GM18502 (cell line): Measurements from ENCODE around the gene GIMAP4.
A peak's percentile ranks its signal among the peaks of the same experiment; 100 is the strongest.
"Not testable (repeated sequence)": the region's sequence is repeated elsewhere in the genome, so short reads cannot be mapped to it uniquely, and the experiment has no call there.

ENCODE experiments used
- ATAC-seq: cut with Tn5 transposase; IDR thresholded peaks from one replicate; pipeline ENCODE4 v1.9.1; 2021; ENCODE audit warnings: mild to moderate bottlenecking; ENCODE audit not compliant: unreplicated experiment, poor library complexity

The GIMAP4 gene

DNA sequence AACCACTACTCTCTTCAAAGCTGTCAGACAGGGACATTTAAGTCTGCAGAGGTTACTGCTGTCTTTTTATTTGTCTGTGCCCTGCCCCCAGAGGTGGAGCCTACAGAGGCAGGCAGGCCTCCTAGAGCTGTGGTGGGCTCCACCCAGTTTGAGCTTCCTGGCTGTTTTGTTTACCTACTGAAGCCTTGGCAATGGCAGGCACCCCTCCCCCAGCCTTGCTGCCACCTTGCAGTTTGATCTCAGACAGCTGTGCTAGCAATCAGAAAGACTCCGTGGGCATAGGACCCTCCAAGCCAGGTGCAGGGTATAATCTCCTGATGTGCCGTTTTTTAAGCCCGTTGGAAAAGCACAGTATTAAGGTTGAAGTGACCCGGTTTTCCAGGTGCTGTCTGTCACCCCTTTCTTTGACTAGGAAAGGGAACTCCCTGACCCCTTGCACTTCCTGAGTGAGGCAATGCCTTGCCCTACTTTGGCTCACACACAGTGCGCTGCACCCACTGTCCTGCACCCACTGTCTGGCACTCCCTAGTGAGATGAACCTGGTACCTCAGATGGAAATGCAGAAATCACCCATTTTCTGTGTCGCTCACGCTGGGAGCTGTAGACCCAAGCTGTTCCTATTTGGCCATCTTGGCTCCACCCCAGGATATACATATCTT lies 12.9 kb downstream of the GIMAP4 start:
- not testable (repeated sequence) for ATAC-seq

DNA sequence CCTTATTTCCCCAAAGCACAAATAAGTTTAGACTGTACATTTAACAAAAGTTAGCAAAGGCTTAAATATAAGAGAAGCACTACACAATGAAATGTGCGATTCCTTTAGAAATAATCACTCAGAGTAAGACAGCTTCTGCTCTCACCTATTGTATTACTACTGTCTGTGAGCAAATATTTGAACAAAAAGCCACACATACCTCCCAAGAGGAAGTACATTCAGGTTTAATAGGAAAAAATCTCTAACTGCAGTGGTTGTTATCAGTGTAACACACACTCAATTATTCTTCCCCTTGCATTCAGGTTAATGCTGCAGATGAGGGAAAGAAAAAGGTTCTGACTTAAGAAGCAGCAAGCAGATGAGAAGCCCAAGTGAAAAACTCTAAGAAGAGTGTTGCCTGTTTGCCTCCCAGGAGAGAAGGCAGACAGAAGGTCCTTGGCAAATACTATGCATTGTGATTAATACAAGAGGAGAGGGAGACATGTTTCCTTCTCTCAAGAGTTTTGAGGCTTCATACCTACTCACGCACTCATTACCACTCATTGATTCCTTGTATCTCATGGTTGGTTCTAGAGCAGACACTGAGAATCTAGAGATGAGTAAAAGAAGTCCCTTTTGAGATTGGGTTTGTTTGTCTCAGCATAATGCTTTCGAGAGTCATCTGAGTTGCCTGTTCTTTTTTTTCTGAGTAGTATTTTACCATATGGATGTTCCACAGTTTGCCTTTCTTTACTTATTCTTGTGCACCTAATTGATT lies 13.6 kb downstream of the GIMAP4 start:
- no peak for ATAC-seq

DNA sequence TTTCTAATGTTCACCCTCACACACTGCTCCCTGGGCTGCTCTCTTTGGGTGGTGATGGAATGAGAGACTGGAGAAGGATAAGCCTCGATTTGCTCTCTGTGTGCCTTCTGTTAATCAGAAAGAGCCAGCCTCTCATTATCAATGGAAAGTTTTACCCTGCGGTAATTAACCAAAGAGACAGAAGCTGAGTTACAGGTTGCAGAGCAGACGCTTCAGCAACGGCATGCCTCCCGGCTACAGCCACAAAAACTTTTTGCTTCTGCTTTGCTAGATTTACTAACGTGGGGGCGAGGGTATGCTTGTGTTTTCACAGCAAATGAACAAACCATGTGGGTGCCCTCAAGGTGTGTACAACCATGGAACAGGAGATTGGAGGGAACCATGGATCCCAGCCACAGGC lies 18.0 kb downstream of the GIMAP4 start:
- ATAC-seq, result no peak

DNA sequence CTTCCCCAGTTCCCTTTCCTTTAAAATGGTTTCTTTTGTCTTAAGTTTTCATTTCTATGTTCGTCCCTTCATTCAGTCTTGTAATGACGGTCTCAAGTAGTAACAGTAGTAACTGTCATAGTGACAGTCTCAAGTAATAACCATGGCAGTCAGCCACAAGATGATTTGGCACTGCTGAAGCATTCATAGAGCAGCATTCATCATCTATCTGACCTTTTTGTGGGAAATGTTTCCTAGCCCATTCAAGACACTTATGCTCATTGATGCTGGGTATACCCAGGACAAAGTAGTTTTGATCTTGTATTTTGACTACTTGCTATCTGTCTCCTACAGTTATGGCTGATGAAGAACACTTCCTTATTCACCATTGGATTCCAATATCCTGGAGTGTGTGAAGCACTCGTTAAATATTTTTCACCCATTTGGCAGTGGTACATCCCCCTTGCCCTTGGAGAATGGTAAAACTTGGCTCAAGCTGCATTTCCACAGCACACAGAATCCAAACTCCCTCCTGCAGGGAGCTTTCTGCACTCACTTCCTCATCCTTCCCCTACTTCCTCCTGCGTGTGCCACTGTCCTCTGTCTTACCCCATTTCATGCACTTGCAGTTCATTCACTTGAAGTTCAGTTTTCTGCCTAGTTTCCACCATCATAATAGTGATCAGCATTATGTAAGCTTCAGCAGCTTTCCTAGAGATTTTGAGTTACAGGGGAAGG lies 19.0 kb downstream of the GIMAP4 start:
- no peak for ATAC-seq

DNA sequence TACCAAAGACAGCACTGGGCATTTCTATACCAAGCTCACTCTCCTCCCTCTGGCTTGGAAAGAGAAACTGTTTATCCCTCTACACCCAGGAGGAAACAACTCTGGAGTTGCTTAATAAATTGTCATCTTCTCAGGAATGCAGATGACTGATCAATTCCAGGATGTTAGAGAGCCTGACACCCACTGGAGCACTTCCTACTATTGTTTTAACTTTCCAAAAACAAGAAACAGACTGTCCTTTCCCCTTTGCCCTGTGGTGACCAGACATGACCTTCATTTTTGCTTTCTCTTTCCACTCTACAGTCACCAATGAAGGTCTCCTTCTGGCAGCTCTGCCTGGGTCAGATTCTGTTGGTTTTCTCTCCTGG lies 19.6 kb downstream of the GIMAP4 start:
- ATAC-seq, result no peak

DNA sequence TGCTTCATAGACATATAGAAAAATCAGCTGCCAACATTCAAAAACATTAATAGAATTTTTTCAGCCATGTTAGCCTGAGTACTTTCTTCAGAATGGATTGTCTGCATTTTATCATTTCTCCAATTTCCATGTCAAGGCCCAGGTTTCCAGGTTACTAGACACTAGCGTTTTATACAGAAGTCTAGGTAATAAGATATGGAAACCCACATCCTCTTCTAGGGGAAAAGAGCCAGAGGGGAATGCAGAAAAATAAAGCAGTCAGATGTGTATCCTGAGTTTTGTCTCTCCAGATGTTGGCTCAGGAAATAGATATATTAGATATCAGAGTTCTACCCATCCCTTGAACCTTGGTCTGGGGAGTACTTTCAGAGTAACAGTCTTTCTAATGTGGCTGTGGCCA lies 20.4 kb downstream of the GIMAP4 start:
- ATAC-seq, result no peak

DNA sequence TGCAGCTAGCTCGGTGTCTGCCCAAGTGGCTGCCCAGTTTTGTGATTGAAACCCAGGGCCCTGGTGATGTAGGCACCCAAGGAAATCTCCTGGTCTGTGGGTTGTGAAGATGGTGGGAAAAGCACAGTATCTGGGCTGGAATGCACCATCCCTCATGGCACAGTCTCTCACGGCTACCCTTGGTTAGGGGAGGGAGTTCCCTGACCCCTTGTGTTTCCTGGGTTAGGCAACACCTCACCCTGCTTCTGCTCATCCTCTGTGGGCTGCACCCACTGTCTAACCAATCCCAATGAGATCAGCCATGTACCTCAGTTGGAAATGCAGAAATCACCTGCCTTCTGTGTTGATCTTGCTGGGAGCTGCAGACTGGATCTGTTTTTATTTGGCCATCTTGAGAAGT lies 27.6 kb downstream of the GIMAP4 start:
- no peak for ATAC-seq

DNA sequence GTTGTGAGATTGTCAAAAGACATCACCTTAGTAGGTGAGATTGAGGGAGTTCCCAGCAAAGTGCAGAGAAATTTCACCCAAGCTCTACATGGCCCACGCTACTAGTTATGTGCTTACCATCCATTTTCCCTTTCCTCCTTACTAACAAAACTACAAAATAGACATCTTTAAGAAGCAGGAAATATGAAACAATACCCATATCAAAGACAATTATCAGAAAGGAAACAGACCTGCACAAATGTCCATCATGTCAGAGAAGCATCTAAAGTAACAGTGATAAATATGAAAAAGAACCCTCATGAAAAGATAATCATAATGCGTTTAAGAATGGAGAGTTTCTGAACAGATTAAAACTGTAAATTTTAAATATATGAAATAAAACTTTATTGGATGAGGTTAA lies 28.2 kb downstream of the GIMAP4 start:
- no peak for ATAC-seq

DNA sequence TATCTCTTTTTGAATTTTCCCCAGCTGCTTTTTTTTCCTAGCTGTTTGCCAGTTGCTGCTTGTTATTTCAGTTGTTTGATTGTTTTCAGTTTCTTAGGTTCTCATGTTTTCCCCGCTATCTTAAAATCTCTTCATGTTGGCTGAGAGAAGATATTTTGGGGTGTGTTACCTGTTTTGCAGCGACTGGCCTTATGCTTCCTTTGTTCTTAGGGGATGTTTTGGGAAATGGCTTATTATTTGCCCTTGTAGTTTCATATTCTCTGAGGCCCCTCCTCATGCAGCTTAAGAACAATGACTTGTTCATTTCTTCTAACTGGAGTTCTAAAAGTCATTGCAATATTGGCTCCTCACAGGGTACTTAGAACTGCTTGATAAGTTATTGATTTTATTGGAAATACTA lies 36.4 kb downstream of the GIMAP4 start:
- not testable (repeated sequence) for ATAC-seq

DNA sequence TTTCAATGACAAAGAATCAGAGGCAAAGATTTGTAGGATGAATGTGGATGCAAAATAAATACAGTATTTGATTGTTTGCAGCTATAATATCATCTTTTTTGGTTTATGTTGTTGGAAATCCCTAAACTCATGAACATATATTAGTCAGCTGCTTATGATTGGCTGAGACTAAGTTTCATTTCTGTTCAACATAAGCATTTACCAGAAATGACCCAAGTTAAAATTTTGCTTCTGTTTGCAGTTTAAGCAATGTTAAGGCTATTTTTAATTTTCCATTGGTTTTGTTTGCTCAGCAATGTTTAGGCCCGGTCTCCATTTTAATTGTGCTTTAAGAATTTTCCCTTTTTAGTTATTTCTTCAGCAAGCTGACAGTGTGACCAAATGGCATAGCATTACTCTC lies 43.0 kb downstream of the GIMAP4 start:
- no peak for ATAC-seq

DNA sequence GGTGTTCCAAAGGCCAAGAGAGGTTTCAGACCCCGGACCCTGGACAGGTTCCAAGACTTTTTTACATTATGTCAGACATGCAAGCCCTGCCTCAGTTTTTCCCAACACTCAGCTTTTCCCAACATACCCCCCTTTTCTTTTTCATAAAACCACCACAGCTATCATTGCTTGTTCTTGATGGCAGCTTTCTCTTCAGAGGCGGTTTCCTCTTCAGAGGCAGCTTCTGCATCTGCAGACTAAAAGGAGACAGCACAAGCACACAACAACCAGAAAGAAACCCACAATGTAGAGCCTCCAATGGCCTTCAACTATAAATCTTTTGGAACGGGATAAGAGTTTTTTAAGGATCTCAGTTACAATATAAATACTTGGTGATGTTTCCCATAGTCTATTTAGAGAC lies 45.7 kb downstream of the GIMAP4 start:
- no peak for ATAC-seq

DNA sequence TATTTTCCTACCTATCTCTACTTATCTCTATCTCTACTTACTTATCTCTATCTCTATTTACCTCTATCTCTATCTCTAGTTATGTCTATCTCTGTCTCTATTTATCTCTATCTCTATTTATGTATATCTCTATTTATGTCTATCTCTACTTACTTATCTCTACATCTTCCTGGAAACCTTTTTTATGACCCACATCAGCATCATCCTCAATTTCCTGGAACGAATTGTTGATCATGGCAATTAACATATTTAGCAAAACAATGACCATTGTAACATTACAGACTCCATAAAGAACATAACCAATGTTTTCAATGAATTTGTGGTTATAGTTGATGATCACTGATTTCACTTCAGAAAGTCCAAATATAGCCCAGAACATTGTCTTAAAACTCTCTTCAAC lies 46.7 kb downstream of the GIMAP4 start:
- no peak for ATAC-seq

DNA sequence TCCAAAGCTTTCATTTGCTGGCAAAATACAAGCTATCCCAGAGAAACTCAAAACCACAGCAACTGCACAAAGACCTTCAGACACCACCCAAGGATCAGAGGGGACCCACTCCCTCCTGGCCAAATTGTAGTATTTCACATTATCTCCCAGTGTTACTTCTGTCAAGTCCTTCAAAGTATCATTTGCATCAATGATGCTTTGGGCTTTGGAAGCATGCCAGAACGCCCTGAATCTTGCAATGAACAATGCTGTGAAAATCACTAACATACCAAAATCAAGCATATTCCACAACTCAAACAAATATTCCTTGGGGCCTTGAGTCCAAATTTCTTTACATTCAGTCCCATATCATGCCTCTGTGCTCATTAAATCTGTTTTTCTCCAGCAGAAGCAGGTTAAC lies 47.2 kb downstream of the GIMAP4 start:
- not testable (repeated sequence) for ATAC-seq

DNA sequence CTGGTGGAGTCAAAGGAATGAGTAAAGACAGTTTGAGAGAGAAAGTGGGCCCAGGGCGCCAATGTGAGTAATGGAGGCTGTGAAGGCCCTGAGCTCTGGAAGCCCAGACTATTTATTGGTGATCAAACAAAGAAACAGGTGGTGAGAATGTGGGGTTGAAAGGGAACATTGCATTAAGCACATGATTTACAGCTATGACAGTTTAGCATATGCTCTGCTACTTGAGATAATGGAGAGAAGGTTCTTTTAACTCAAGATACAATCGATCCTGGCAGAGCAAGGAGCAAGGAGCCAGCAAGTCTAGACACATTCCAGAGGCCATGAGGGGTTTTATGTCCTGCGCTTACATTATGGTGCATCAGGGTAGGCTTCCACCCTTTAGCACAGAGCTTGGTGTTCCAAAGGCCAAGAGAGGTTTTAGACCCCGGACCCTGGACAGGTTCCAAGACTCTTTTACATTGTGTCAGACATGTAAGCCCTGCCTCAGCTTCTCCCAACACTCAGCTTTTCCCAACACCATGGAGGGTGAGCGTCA lies 48.1 kb downstream of the GIMAP4 start:
- ATAC-seq, result not testable (repeated sequence)

DNA sequence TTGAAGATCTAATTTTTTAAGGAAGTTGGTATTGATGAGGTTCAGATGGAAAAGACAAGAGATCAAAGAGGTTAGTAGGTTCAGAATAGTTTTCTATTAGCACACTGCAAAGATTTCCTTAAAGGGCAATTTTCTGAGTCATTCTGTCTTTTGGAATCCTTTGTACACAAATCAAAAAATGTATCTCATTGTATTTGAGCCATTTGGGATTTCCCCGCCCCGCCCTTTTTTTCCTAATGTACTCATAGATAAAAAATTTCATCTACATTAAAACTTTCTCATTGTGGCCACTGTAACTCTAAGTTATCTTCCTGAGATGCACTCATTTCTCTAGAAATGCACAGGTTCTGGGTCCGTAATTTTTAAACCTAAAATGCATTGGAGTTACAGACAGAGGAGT lies 52.9 kb downstream of the GIMAP4 start:
- no peak for ATAC-seq

DNA sequence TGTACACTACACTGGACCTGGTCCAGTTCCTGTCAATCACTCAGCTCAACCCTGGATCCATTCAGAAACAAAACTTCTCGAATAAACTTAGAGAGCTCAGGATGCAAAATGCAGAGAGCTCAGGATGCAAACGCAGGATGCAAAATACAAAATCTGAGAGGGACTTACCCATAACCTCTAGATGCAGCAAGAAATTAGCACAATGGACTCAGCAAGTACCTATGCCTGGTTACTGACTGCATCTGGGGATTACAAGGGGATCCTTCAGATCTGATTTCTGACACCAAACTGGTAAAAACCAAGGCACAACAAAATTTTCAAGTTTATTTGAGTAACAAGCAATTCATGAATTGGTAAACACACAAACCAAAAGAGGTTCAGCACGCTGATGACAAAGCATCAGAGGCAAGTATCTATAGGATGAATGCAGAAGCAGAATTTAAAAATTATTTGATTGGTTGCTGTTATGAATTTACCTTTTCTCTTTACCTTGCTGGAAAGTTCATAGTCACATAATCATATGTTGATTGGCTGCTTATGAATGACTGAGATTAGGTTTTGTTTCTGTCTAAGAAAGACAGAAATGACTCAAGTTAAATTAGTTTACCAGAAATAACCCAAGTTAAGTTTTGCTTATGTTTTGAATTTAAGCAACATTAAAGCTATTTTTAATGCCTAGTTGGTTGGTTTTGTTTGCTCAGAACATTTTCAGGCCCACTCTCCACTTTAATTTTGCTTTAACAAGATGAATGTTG lies 53.6 kb downstream of the GIMAP4 start:
- peak; percentile 64 for ATAC-seq

DNA sequence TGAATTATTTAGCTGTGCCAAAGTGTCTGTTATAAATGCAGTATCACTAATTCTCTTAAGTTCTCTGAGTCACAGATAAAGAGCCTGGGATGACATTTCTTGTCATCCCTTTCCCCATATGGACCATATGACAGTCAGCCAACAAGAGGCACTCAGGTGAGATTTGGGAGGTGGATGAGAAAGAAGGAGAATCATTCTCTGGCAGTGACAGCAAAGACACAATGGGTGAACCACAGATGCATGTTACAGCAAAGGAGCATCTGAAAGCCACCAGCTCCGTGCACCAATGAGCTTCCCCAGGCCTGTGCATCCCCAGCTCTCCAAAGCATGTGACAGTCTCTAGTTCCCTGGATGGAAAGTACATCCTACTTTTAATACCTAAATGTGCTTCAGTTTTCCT lies 54.2 kb downstream of the GIMAP4 start:
- ATAC-seq, result peak; percentile 56
